Activated naive CD8-positive, alpha-beta T cell treated with anti-CD3 and anti-CD28 coated beads for 36 hours (primary cell): Measurements from ENCODE around the gene HKDC1. TPM values are rescaled to one million over a fixed set of nuclear protein-coding genes. Genes with fewer than 3 reads are reported as not detected.
"Not testable (repeated sequence)": the region's sequence is repeated elsewhere in the genome, so short reads cannot be mapped to it uniquely, and the experiment has no call there.

ENCODE experiments used
- DNase-seq: peaks from one replicate; pipeline ENCODE4 v3.0.0; 2021
- H3K27ac Mint-ChIP-seq: one replicate; pipeline ENCODE4 v1.8.0; 2022; ENCODE audit warnings: mild to moderate bottlenecking, moderate library complexity, mixed read lengths
- H3K27me3 Mint-ChIP-seq: one replicate; pipeline ENCODE4 v1.8.0; 2022; ENCODE audit warnings: mild to moderate bottlenecking, mixed read lengths
- H3K36me3 Mint-ChIP-seq: one replicate; pipeline ENCODE4 v1.8.0; 2021; ENCODE audit warnings: mild to moderate bottlenecking, mixed read lengths
- H3K4me1 Mint-ChIP-seq: one replicate; pipeline ENCODE4 v1.8.0; 2021; ENCODE audit warnings: mixed read lengths
- H3K4me3 Mint-ChIP-seq: one replicate; pipeline ENCODE4 v1.8.0; 2022; ENCODE audit warnings: mild to moderate bottlenecking, moderate library complexity, mixed read lengths
- H3K9me3 Mint-ChIP-seq: one replicate; pipeline ENCODE4 v1.8.0; 2022; ENCODE audit warnings: mixed read lengths
- total RNA-seq, 2 experiments: library from RNA; stranded (reverse); gene quantifications; one replicate each; pipeline ENCODE4 v1.2.3, GENCODE V29; 2021

Gene HKDC1
- total RNA-seq, 2 experiments from 2014 or later, result 0.28 TPM; not detected in 1

- Mint-ChIP-seq H3K9me3 (no peaks in the 10 kb centered on the region), H3K36me3 (no peaks in the 10 kb centered on the region), H3K27me3 (no peaks in the 10 kb centered on the region), H3K4me3 (no peak overlapping the region), H3K27ac (no peak overlapping the region), H3K4me1 (no peaks in the 10 kb centered on the region)
- no peak for DNase-seq
Observed at GRCh38 chr10:69246581-69247312, 26.6 kb downstream of the HKDC1 start.

GRCh38 chr10:69247313-69247710, 27.2 kb downstream of the HKDC1 start:
- H3K4me3 Mint-ChIP-seq, result no peak overlapping the region
- no peaks in the 10 kb centered on the region for H3K4me1 Mint-ChIP-seq
- no peaks in the 10 kb centered on the region for H3K27me3 Mint-ChIP-seq
- DNase-seq, result no peak
- H3K9me3 Mint-ChIP-seq, result no peaks in the 10 kb centered on the region
- no peaks in the 10 kb centered on the region for H3K36me3 Mint-ChIP-seq
- H3K27ac Mint-ChIP-seq, result no peak overlapping the region

GRCh38 chr10:69248117-69248730, 28.1 kb downstream of the HKDC1 start:
- H3K4me1 Mint-ChIP-seq, result no peaks in the 10 kb centered on the region
- H3K27ac Mint-ChIP-seq, result no peak overlapping the region
- H3K4me3 Mint-ChIP-seq, result no peak overlapping the region
- H3K36me3 Mint-ChIP-seq, result no peaks in the 10 kb centered on the region
- H3K27me3 Mint-ChIP-seq, result no peaks in the 10 kb centered on the region
- DNase-seq, result no peak
- H3K9me3 Mint-ChIP-seq, result no peaks in the 10 kb centered on the region

- H3K36me3 Mint-ChIP-seq, result no peaks in the 10 kb centered on the region
- H3K4me1 Mint-ChIP-seq, result no peaks in the 10 kb centered on the region
- H3K27ac Mint-ChIP-seq, result no peak overlapping the region
- H3K9me3 Mint-ChIP-seq, result no peaks in the 10 kb centered on the region
- H3K27me3 Mint-ChIP-seq, result no peaks in the 10 kb centered on the region
- H3K4me3 Mint-ChIP-seq, result no peak overlapping the region
- no peak for DNase-seq
Observed at GRCh38 chr10:69250041-69250440, 29.9 kb downstream of the HKDC1 start.

GRCh38 chr10:69251417-69251816, 31.3 kb downstream of the HKDC1 start:
- H3K9me3 Mint-ChIP-seq, H3K4me3 Mint-ChIP-seq, H3K36me3 Mint-ChIP-seq, H3K4me1 Mint-ChIP-seq, H3K27ac Mint-ChIP-seq, H3K27me3 Mint-ChIP-seq, DNase-seq: not testable (repeated sequence)

- Mint-ChIP-seq H3K4me3 (no peak overlapping the region), H3K9me3 (no peaks in the 10 kb centered on the region), H3K4me1 (no peaks in the 10 kb centered on the region), H3K36me3 (no peaks in the 10 kb centered on the region), H3K27ac (no peak overlapping the region), H3K27me3 (no peaks in the 10 kb centered on the region)
- no peak for DNase-seq
Observed at GRCh38 chr10:69253171-69253570, 33.0 kb downstream of the HKDC1 start.

GRCh38 chr10:69254877-69255276, 34.7 kb downstream of the HKDC1 start:
- Mint-ChIP-seq H3K9me3 (no peaks in the 10 kb centered on the region), H3K27me3 (no peaks in the 10 kb centered on the region), H3K27ac (no peak overlapping the region), H3K4me3 (no peak overlapping the region), H3K4me1 (peaks cover 2% of the 10 kb centered on the region), H3K36me3 (no peaks in the 10 kb centered on the region)
- DNase-seq, result no peak

- no peak overlapping the region for H3K27ac Mint-ChIP-seq
- peaks cover 6% of the 10 kb centered on the region for H3K4me1 Mint-ChIP-seq
- no peaks in the 10 kb centered on the region for H3K36me3 Mint-ChIP-seq
- no peaks in the 10 kb centered on the region for H3K27me3 Mint-ChIP-seq
- no peak overlapping the region for H3K4me3 Mint-ChIP-seq
- no peaks in the 10 kb centered on the region for H3K9me3 Mint-ChIP-seq
- DNase-seq, result no peak
Observed at GRCh38 chr10:69259547-69260243, 39.6 kb downstream of the HKDC1 start.

GRCh38 chr10:69261184-69261583, 41.1 kb downstream of the HKDC1 start:
- H3K27ac Mint-ChIP-seq, result no peak overlapping the region
- no peak overlapping the region for H3K4me3 Mint-ChIP-seq
- DNase-seq, result no peak
- no peaks in the 10 kb centered on the region for H3K9me3 Mint-ChIP-seq
- H3K4me1 Mint-ChIP-seq, result peaks cover 6% of the 10 kb centered on the region
- peaks cover 3% of the 10 kb centered on the region for H3K27me3 Mint-ChIP-seq
- no peaks in the 10 kb centered on the region for H3K36me3 Mint-ChIP-seq

GRCh38 chr10:69262292-69262751, 42.2 kb downstream of the HKDC1 start:
- Mint-ChIP-seq H3K27me3 (peaks cover 3% of the 10 kb centered on the region), H3K27ac (no peak overlapping the region), H3K4me3 (no peak overlapping the region), H3K9me3 (no peaks in the 10 kb centered on the region), H3K4me1 (peaks cover 6% of the 10 kb centered on the region), H3K36me3 (no peaks in the 10 kb centered on the region)
- no peak for DNase-seq

- H3K9me3 Mint-ChIP-seq, result no peaks in the 10 kb centered on the region
- no peaks in the 10 kb centered on the region for H3K36me3 Mint-ChIP-seq
- no peak overlapping the region for H3K27ac Mint-ChIP-seq
- peaks cover 5% of the 10 kb centered on the region for H3K4me1 Mint-ChIP-seq
- H3K4me3 Mint-ChIP-seq, result no peak overlapping the region
- H3K27me3 Mint-ChIP-seq, result peaks cover 3% of the 10 kb centered on the region
- DNase-seq, result no peak
Observed at GRCh38 chr10:69265521-69265920, 45.4 kb downstream of the HKDC1 start.

- Mint-ChIP-seq H3K27ac (no peak overlapping the region), H3K9me3 (peaks cover 3% of the 10 kb centered on the region), H3K4me3 (no peak overlapping the region), H3K27me3 (peaks cover 3% of the 10 kb centered on the region), H3K4me1 (peaks cover 5% of the 10 kb centered on the region), H3K36me3 (no peaks in the 10 kb centered on the region)
- DNase-seq, result no peak
Observed at GRCh38 chr10:69268761-69269416, 48.8 kb downstream of the HKDC1 start.

- Mint-ChIP-seq H3K4me3 (no peak overlapping the region), H3K27me3 (peaks cover 3% of the 10 kb centered on the region), H3K9me3 (peaks cover 3% of the 10 kb centered on the region), H3K27ac (no peak overlapping the region), H3K36me3 (no peaks in the 10 kb centered on the region), H3K4me1 (peaks cover 5% of the 10 kb centered on the region)
- no peak for DNase-seq
Observed at GRCh38 chr10:69269761-69270160, 49.6 kb downstream of the HKDC1 start.

GRCh38 chr10:69270990-69271389, 50.9 kb downstream of the HKDC1 start:
- H3K4me3 Mint-ChIP-seq, result no peak overlapping the region
- H3K36me3 Mint-ChIP-seq, result no peaks in the 10 kb centered on the region
- peaks cover 3% of the 10 kb centered on the region for H3K9me3 Mint-ChIP-seq
- no peaks in the 10 kb centered on the region for H3K27me3 Mint-ChIP-seq
- H3K4me1 Mint-ChIP-seq, result peaks cover 5% of the 10 kb centered on the region
- H3K27ac Mint-ChIP-seq, result no peak overlapping the region
- DNase-seq, result no peak

GRCh38 chr10:69272624-69273023, 52.5 kb downstream of the HKDC1 start:
- H3K36me3 Mint-ChIP-seq, result no peaks in the 10 kb centered on the region
- DNase-seq, result no peak
- no peak overlapping the region for H3K27ac Mint-ChIP-seq
- H3K4me1 Mint-ChIP-seq, result peaks cover 5% of the 10 kb centered on the region
- H3K27me3 Mint-ChIP-seq, result no peaks in the 10 kb centered on the region
- H3K4me3 Mint-ChIP-seq, result no peak overlapping the region
- H3K9me3 Mint-ChIP-seq, result peaks cover 3% of the 10 kb centered on the region
